Mucosa of descending colon (tissue), 3 donors: ENCODE results near the gene ATF7IP. TPM values are rescaled to one million over a fixed set of nuclear protein-coding genes. Genes with fewer than 3 reads are reported as not detected.

Experiments
- ATAC-seq: fragments of 200-7000 bp; cut with Tn5 transposase; one replicate; pipeline ENCODE4 v1.9.1; 2020; ENCODE audit warnings: mild to moderate bottlenecking, moderate library complexity
- DNase-seq, 3 donors: peaks; one replicate each; pipeline ENCODE4 v3.0.0-alpha.2; 2020
- H3K36me3 ChIP-seq: fragments of 200-600 bp; one replicate; pipeline ENCODE4 v1.8.0; 2021; ENCODE audit warnings: low read depth, mild to moderate bottlenecking
- H3K4me1 ChIP-seq: fragments of 200-600 bp; one replicate; pipeline ENCODE4 v1.8.0; 2021; ENCODE audit warnings: low read depth, mild to moderate bottlenecking
- H3K4me3 ChIP-seq: fragments of 200-600 bp; one replicate; pipeline ENCODE4 v1.8.0; 2021; ENCODE audit warnings: mild to moderate bottlenecking
- H3K9me3 ChIP-seq: fragments of 200-600 bp; one replicate; pipeline ENCODE4 v1.8.0; 2021; ENCODE audit warnings: mild to moderate bottlenecking
- intact Hi-C, 2 donors: fragments of 100-400 bp; cut with DNase I in 1 of 2; cut with micrococcal nuclease in 1 of 2; formaldehyde crosslinking; loops; one replicate each; pipeline versions ENCODE4 v1.11.0 to v1.11.1; 2022; cut with DNase I, micrococcal nuclease
- total RNA-seq, 3 donors: library from RNA; stranded (reverse); fragmentation: NEBNext Ultra II Directional in 2 of 3; extraction: Animal tissue kit (Norgen Biotek cat#: 25700) in 2 of 3; gene quantifications; one replicate each; pipeline versions ENCODE4 v1.2.1 to v1.2.4, GENCODE V29; 2021 to 2023
- TF ChIP-seq, protein P1 (sequence below): fragments of 200-600 bp; IDR thresholded peaks from one replicate; pipeline ENCODE4 v1.8.0; 2022; ENCODE audit warnings: antibody characterized with exemption, mild to moderate bottlenecking
- donor health status: DM: no; HTN: no; CAD: no; lungs with moderate emphysema.
- donor health status: DM: no; HTN: no; CAD: no.
- donor health status: DM: no; HTN: yes; CAD: no.

ATF7IP gene
- total RNA-seq, 3 donors from 2014 or later: 40.3 to 84.1 (median 63.2) TPM

- peaks cover 12% of the 10 kb centered on the region for H3K4me1 ChIP-seq
- ATAC-seq (peak; percentile 61), DNase-seq (no peak)
- TF ChIP-seq, protein P1, sequence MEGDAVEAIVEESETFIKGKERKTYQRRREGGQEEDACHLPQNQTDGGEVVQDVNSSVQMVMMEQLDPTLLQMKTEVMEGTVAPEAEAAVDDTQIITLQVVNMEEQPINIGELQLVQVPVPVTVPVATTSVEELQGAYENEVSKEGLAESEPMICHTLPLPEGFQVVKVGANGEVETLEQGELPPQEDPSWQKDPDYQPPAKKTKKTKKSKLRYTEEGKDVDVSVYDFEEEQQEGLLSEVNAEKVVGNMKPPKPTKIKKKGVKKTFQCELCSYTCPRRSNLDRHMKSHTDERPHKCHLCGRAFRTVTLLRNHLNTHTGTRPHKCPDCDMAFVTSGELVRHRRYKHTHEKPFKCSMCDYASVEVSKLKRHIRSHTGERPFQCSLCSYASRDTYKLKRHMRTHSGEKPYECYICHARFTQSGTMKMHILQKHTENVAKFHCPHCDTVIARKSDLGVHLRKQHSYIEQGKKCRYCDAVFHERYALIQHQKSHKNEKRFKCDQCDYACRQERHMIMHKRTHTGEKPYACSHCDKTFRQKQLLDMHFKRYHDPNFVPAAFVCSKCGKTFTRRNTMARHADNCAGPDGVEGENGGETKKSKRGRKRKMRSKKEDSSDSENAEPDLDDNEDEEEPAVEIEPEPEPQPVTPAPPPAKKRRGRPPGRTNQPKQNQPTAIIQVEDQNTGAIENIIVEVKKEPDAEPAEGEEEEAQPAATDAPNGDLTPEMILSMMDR: no peak
- no peaks in the 10 kb centered on the region for H3K9me3 ChIP-seq
- H3K36me3 ChIP-seq: no peaks in the 10 kb centered on the region
- H3K4me3 ChIP-seq: no peak overlapping the region
- intact Hi-C loops: no loop called here
Measured at GRCh38 chr12:14416658-14417057, 51.2 kb downstream of the ATF7IP start.

GRCh38 chr12:14417715-14418114, 52.2 kb downstream of the ATF7IP start:
- DNase-seq (peak; percentile 50 to 80 (median 62)), ATAC-seq (peak; percentile 72)
- no peak overlapping the region for H3K4me3 ChIP-seq
- intact Hi-C loops: no loop called here
- H3K36me3 ChIP-seq: no peaks in the 10 kb centered on the region
- H3K9me3 ChIP-seq: no peaks in the 10 kb centered on the region
- peaks cover 12% of the 10 kb centered on the region for H3K4me1 ChIP-seq
- TF ChIP-seq, protein P1: no peak

DNA sequence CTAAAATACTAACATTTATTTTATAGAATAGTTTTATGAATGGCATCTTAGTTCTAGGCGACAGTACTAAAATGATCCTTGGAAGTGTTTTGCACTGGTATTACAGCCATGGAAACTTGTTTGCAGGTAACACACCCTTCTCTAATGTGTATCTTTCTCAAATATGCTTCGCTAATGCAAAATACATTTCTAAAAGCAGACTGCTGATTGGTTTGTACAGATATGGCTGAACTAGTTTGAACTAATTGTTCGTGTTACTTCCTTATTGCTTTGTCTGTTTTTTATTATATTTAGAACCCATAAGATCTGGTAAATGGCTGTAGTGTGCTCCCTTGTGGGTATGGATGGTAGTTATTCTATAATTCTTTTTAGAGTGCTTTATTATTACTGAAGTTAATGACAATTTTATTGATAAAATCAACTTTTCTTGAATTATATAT, 53.0 kb downstream of the ATF7IP start:
- ATAC-seq (peak; percentile 93), DNase-seq (peak in 1 of 3 donors; percentile 41)
- H3K4me3 ChIP-seq: no peak overlapping the region
- intact Hi-C loops: no loop called here
- no peaks in the 10 kb centered on the region for H3K36me3 ChIP-seq
- TF ChIP-seq, protein P1: no peak
- no peaks in the 10 kb centered on the region for H3K9me3 ChIP-seq
- peaks cover 12% of the 10 kb centered on the region for H3K4me1 ChIP-seq

GRCh38 chr12:14422516-14423230, 57.2 kb downstream of the ATF7IP start:
- intact Hi-C loops: no loop called here
- no peak for ATAC-seq
- Histone ChIP-seq H3K4me1 (no peaks in the 10 kb centered on the region), H3K36me3 (no peaks in the 10 kb centered on the region), H3K4me3 (no peak overlapping the region), H3K9me3 (no peaks in the 10 kb centered on the region)
- TF ChIP-seq, protein P1: no peak
- DNase-seq: no peak

DNA sequence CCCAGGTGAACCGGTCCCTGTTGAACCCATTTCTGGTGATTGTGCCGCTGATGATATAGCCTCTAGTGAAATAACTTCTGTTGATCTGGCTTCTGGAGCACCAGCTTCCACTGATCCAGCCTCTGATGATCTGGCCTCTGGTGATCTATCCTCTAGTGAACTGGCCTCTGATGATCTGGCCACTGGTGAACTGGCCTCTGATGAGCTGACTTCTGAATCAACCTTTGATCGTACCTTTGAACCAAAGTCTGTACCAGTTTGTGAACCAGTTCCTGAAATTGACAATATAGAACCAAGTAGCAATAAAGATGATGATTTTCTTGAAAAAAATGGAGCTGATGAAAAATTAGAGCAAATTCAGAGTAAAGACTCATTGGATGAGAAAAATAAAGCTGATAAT, 59.1 kb downstream of the ATF7IP start:
- no peak for ATAC-seq
- Histone ChIP-seq H3K36me3 (no peaks in the 10 kb centered on the region), H3K9me3 (no peaks in the 10 kb centered on the region), H3K4me1 (no peaks in the 10 kb centered on the region), H3K4me3 (no peak overlapping the region)
- intact Hi-C loops: no loop called here
- TF ChIP-seq, protein P1: no peak
- DNase-seq: no peak
